Measurements from ENCODE around the gene ACOXL.
A peak's percentile ranks its signal among the peaks of the same experiment; 100 is the strongest.

Gene ACOXL

GRCh38 chr2:110813896-110814295 lies 81.5 kb downstream of the ACOXL start:
- TF ChIP-seq EZH2phosphoT487 (IDR thresholded peaks at IDR 0.05; ENCODE audit: borderline replicate concordance, low read length), result no peak
- TF ChIP-seq CTCF (IDR thresholded peaks at IDR 0.05; ENCODE audit: low read depth, low read length, poor library complexity, severe bottlenecking), result no peak
- H3K27me3 ChIP-seq (ENCODE audit: control insufficient read depth, low read length), result no peaks in the 10 kb centered on the region
- H4K20me1 ChIP-seq (ENCODE audit: control insufficient read depth, insufficient read depth, low read depth, low read length), result no peaks in the 10 kb centered on the region
- H3K9me2 ChIP-seq (replicated peaks; ENCODE audit: control insufficient read depth, low read length), result no peaks in the 10 kb centered on the region
- no peak overlapping the region for H3K4me3 ChIP-seq (ENCODE audit: low read length)
- peaks cover 28% of the 10 kb centered on the region for H3K4me1 ChIP-seq (ENCODE audit: control insufficient read depth, low read length)
- H3K27ac ChIP-seq (ENCODE audit: low read depth, low read length), result no peak overlapping the region
- no peaks in the 10 kb centered on the region for H3F3A ChIP-seq (ENCODE audit: control insufficient read depth, insufficient read depth)
- H3K4me2 ChIP-seq (ENCODE audit: low read length), result no peak overlapping the region
- H3K79me2 ChIP-seq (ENCODE audit: control insufficient read depth, low read length), result no peaks in the 10 kb centered on the region
- H3K36me3 ChIP-seq (ENCODE audit: control insufficient read depth, low read length), result no peaks in the 10 kb centered on the region
- no peaks in the 10 kb centered on the region for H3K9me3 ChIP-seq (ENCODE audit: control insufficient read depth, insufficient read depth, low read length)

- TF ChIP-seq EZH2phosphoT487 (IDR thresholded peaks at IDR 0.05; ENCODE audit: borderline replicate concordance, low read length) (no peak), CTCF (IDR thresholded peaks at IDR 0.05; ENCODE audit: low read depth, low read length, poor library complexity, severe bottlenecking) (no peak)
- Histone ChIP-seq H3K9me2 (replicated peaks; ENCODE audit: control insufficient read depth, low read length) (no peaks in the 10 kb centered on the region), H3K9me3 (ENCODE audit: control insufficient read depth, insufficient read depth, low read length) (no peaks in the 10 kb centered on the region), H3K36me3 (ENCODE audit: control insufficient read depth, low read length) (no peaks in the 10 kb centered on the region), H3K4me1 (ENCODE audit: control insufficient read depth, low read length) (peaks cover 46% of the 10 kb centered on the region), H3K4me3 (ENCODE audit: low read length) (no peak overlapping the region), H3F3A (ENCODE audit: control insufficient read depth, insufficient read depth) (peaks cover 7% of the 10 kb centered on the region), H3K27ac (ENCODE audit: low read depth, low read length) (no peak overlapping the region), H3K27me3 (ENCODE audit: control insufficient read depth, low read length) (no peaks in the 10 kb centered on the region), H4K20me1 (ENCODE audit: control insufficient read depth, insufficient read depth, low read depth, low read length) (no peaks in the 10 kb centered on the region), H3K4me2 (ENCODE audit: low read length) (0 out of 2 replicates have a peak overlapping the region, but pooled peaks have one; percentile 8), H3K79me2 (ENCODE audit: control insufficient read depth, low read length) (no peaks in the 10 kb centered on the region)
These were observed 83.6 kb downstream of the ACOXL start for GRCh38 chr2:110815938-110816337.

GRCh38 chr2:110816404-110817365 lies 84.3 kb downstream of the ACOXL start:
- H3K9me2 ChIP-seq (replicated peaks; ENCODE audit: control insufficient read depth, low read length), result no peaks in the 10 kb centered on the region
- H3K4me3 ChIP-seq (ENCODE audit: low read length), result no peak overlapping the region
- peaks cover 50% of the 10 kb centered on the region for H3K4me1 ChIP-seq (ENCODE audit: control insufficient read depth, low read length)
- H3F3A ChIP-seq (ENCODE audit: control insufficient read depth, insufficient read depth), result peaks cover 7% of the 10 kb centered on the region
- H3K9me3 ChIP-seq (ENCODE audit: control insufficient read depth, insufficient read depth, low read length), result no peaks in the 10 kb centered on the region
- no peaks in the 10 kb centered on the region for H4K20me1 ChIP-seq (ENCODE audit: control insufficient read depth, insufficient read depth, low read depth, low read length)
- H3K36me3 ChIP-seq (ENCODE audit: control insufficient read depth, low read length), result no peaks in the 10 kb centered on the region
- 0 out of 2 replicates have a peak overlapping the region, but pooled peaks have one; percentile 8 for H3K4me2 ChIP-seq (ENCODE audit: low read length)
- no peak for TF ChIP-seq EZH2phosphoT487 (IDR thresholded peaks at IDR 0.05; ENCODE audit: borderline replicate concordance, low read length)
- TF ChIP-seq CTCF (IDR thresholded peaks at IDR 0.05; ENCODE audit: low read depth, low read length, poor library complexity, severe bottlenecking), result no peak
- no peaks in the 10 kb centered on the region for H3K79me2 ChIP-seq (ENCODE audit: control insufficient read depth, low read length)
- H3K27ac ChIP-seq (ENCODE audit: low read depth, low read length), result no peak overlapping the region
- no peaks in the 10 kb centered on the region for H3K27me3 ChIP-seq (ENCODE audit: control insufficient read depth, low read length)
